Neural cell (in vitro differentiated cells): ENCODE results near the gene ABCB10.

Experiments
- POLR2AphosphoS5 ChIP-seq: IDR thresholded peaks from 2 replicates; pipeline ENCODE4 v1.6.1; 2012
- TF ChIP-seq, protein P1 (sequence below): fragments of 450-650 bp; IDR thresholded peaks from 2 replicates; pipeline ENCODE4 v1.5.1; 2014; ENCODE audit warnings: antibody characterized with exemption, mild to moderate bottlenecking, moderate library complexity; ENCODE audit not compliant: poor library complexity, severe bottlenecking

DNA sequence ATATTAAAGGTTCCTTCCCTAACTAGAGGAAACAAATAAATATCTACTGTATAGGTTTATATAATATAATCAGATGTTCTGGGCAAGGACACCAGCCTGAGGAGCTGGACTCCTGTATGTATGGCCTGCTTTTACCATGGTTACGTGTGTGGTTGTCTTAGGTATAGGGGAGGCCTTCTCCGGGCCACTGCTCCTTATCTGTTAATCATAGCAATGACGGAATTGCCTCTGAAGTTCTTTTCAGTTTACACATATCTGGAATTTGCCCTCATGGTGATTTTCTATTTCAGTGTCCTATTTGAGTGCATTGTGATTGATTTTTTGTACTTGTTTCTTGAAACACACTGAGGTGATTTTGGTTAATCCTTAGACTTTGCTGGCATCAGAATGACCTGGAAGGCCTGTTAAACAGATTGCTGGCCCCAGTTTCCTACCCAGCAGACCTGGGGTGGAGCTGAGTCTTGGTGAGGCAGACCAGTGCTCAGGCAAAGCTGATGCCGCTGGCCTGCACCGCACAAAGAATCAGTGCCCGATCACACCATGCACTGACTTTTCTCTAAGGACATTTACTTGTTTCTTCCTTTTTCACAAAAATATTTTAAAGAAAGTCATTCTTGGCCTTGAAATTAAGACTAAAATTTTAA lies 18.5 kb downstream of the ABCB10 start:
- no peak for TF ChIP-seq POLR2AphosphoS5
- TF ChIP-seq, protein P1, sequence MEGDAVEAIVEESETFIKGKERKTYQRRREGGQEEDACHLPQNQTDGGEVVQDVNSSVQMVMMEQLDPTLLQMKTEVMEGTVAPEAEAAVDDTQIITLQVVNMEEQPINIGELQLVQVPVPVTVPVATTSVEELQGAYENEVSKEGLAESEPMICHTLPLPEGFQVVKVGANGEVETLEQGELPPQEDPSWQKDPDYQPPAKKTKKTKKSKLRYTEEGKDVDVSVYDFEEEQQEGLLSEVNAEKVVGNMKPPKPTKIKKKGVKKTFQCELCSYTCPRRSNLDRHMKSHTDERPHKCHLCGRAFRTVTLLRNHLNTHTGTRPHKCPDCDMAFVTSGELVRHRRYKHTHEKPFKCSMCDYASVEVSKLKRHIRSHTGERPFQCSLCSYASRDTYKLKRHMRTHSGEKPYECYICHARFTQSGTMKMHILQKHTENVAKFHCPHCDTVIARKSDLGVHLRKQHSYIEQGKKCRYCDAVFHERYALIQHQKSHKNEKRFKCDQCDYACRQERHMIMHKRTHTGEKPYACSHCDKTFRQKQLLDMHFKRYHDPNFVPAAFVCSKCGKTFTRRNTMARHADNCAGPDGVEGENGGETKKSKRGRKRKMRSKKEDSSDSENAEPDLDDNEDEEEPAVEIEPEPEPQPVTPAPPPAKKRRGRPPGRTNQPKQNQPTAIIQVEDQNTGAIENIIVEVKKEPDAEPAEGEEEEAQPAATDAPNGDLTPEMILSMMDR = no peak
